AG20443 (cell line): ENCODE measurements around the gene MTFMT.

Experiments used
- DNase-seq: peaks from one replicate; pipeline ENCODE4 v3.0.0; 2012; ENCODE audit warnings: low spot score, mixed read lengths

The MTFMT gene

GRCh38 chr15:65060641-65061397 is 31.4 kb upstream of the MTFMT start:
- DNase-seq, result peak; percentile 33

GRCh38 chr15:65059931-65060596 is 30.6 kb upstream of the MTFMT start:
- no peak for DNase-seq

- no peak for DNase-seq
These were observed 29.9 kb upstream of the MTFMT start for GRCh38 chr15:65059369-65059750.

GRCh38 chr15:65058394-65059368 is 29.2 kb upstream of the MTFMT start:
- DNase-seq, result no peak

GRCh38 chr15:65057549-65057940 is 28.1 kb upstream of the MTFMT start:
- no peak for DNase-seq

GRCh38 chr15:65056868-65057548 is 27.6 kb upstream of the MTFMT start:
- DNase-seq, result no peak

GRCh38 chr15:65056106-65056505 is 26.7 kb upstream of the MTFMT start:
- DNase-seq, result no peak

GRCh38 chr15:65055201-65055870 is 25.9 kb upstream of the MTFMT start:
- DNase-seq, result no peak

GRCh38 chr15:65054333-65055200 is 25.1 kb upstream of the MTFMT start:
- peak; percentile 90 for DNase-seq

GRCh38 chr15:65052956-65053355 is 23.5 kb upstream of the MTFMT start:
- no peak for DNase-seq

- DNase-seq, result no peak
These were observed 21.8 kb upstream of the MTFMT start for GRCh38 chr15:65051266-65051665.

- no peak for DNase-seq
These were observed 20.8 kb upstream of the MTFMT start for GRCh38 chr15:65050270-65050669.

- peak; percentile 97 for DNase-seq
These were observed 20.0 kb upstream of the MTFMT start for GRCh38 chr15:65049418-65049840.

GRCh38 chr15:65048241-65048640 is 18.8 kb upstream of the MTFMT start:
- no peak for DNase-seq

- DNase-seq, result no peak
These were observed 15.5 kb upstream of the MTFMT start, which contains the start of gene SLC51B for GRCh38 chr15:65044724-65045481. Gene SLC51B, plus strand, starts transcription at chr15:65045387. Its CDS starts 4,618 bp downstream, at chr15:65050005.

GRCh38 chr15:65044218-65044617 is 14.8 kb upstream of the MTFMT start:
- peak; percentile 50 for DNase-seq

- no peak for DNase-seq
These were observed 13.4 kb upstream of the MTFMT start for GRCh38 chr15:65042776-65043327.

GRCh38 chr15:65041787-65042186 is 12.3 kb upstream of the MTFMT start:
- DNase-seq, result no peak

- no peak for DNase-seq
These were observed 11.0 kb upstream of the MTFMT start for GRCh38 chr15:65040461-65040860.
